Neural cell (in vitro differentiated cells): Measurements from ENCODE around the gene USP20. TPM values are rescaled to one million over a fixed set of nuclear protein-coding genes. Genes with fewer than 3 reads are reported as not detected.

ENCODE experiments used
- H2AFZ ChIP-seq: fragments of 200-600, 300-800 bp; sonication (generic), shearing (Covaris generic); 2 replicates; pipeline ENCODE4 v1.6.0; 2014; ENCODE audit warnings: low read depth, mild to moderate bottlenecking, antibody characterized with exemption, low read length, moderate library complexity
- H3F3A ChIP-seq: fragments of 200-600 bp; shearing (Covaris generic); 2 replicates; pipeline ENCODE4 v1.6.1; 2016; ENCODE audit warnings: mild to moderate bottlenecking, moderate library complexity, mixed read lengths, antibody characterized with exemption, low read length; ENCODE audit not compliant: insufficient read depth, poor library complexity, severe bottlenecking
- H3K27ac ChIP-seq: fragments of 200-600, 300-800 bp; sonication (generic), shearing (Covaris generic); 2 replicates; pipeline ENCODE4 v1.5.1; 2014; ENCODE audit warnings: mild to moderate bottlenecking, low read length, moderate library complexity
- H3K27me3 ChIP-seq: fragments of 300-800, 200-600 bp; sonication (generic), shearing (Covaris generic); 2 replicates; pipeline ENCODE4 v1.6.0; 2014; ENCODE audit warnings: mild to moderate bottlenecking, low read depth, low read length, moderate library complexity; ENCODE audit not compliant: insufficient read depth
- H3K36me3 ChIP-seq: fragments of 300-800, 200-600 bp; sonication (generic), shearing (Covaris generic); 2 replicates; pipeline ENCODE4 v1.5.1; 2014; ENCODE audit warnings: mild to moderate bottlenecking, antibody characterized with exemption, low read length, moderate library complexity; ENCODE audit not compliant: insufficient read depth
- H3K4me2 ChIP-seq: fragments of 300-800, 200-600 bp; sonication (generic), shearing (Covaris generic); 2 replicates; pipeline ENCODE4 v1.6.0; 2014; ENCODE audit warnings: mild to moderate bottlenecking, low read length
- H3K4me3 ChIP-seq: fragments of 300-800, 200-600 bp; sonication (generic), shearing (Covaris generic); 2 replicates; pipeline ENCODE4 v1.5.1; 2014; ENCODE audit warnings: mild to moderate bottlenecking, low read length, moderate library complexity
- H3K79me2 ChIP-seq: fragments of 200-600 bp; shearing (Covaris generic); replicated peaks from 2 replicates; pipeline ENCODE4 v1.6.0; 2014; ENCODE audit warnings: mild to moderate bottlenecking, low read length, moderate library complexity; ENCODE audit not compliant: insufficient read depth
- H3K9ac ChIP-seq: fragments of 300-800, 200-600 bp; sonication (generic), shearing (Covaris generic); 2 replicates; pipeline ENCODE4 v1.6.1; 2016; ENCODE audit warnings: mild to moderate bottlenecking, low read length, mixed read lengths
- H3K9me2 ChIP-seq: fragments of 200-600 bp; shearing (Covaris generic); 2 replicates; pipeline ENCODE4 v1.6.1; 2016; ENCODE audit warnings: mild to moderate bottlenecking, low read length, mixed read lengths; ENCODE audit not compliant: insufficient read depth
- H3K9me3 ChIP-seq: fragments of 200-600, 300-800 bp; sonication (generic), shearing (Covaris generic); 2 replicates; pipeline ENCODE4 v1.6.1; 2016; ENCODE audit warnings: mild to moderate bottlenecking, mixed run types, low read length, moderate library complexity, mixed read lengths
- H4K20me1 ChIP-seq: fragments of 200-600 bp; shearing (Covaris generic); 2 replicates; pipeline ENCODE4 v1.6.1; 2016; ENCODE audit warnings: mild to moderate bottlenecking, mixed run types; ENCODE audit not compliant: insufficient read depth
- CTCF ChIP-seq: fragments of 450-650 bp; IDR thresholded peaks from 2 replicates; pipeline ENCODE4 v1.5.1; 2014; ENCODE audit warnings: antibody characterized with exemption, mild to moderate bottlenecking, moderate library complexity; ENCODE audit not compliant: poor library complexity, severe bottlenecking
- EP300 ChIP-seq: fragments of 450-650 bp; conservative IDR thresholded peaks from 2 replicates; pipeline ENCODE4 v1.6.1; 2014; ENCODE audit warnings: antibody characterized with exemption, mild to moderate bottlenecking, moderate library complexity; ENCODE audit not compliant: poor library complexity, severe bottlenecking
- EZH2 ChIP-seq: fragments of 200-600, 300-800 bp; shearing (Covaris generic), sonication (generic); IDR thresholded peaks from 2 replicates; pipeline ENCODE4 v1.6.1; 2014; ENCODE audit warnings: antibody characterized with exemption, low read length, borderline replicate concordance, mild to moderate bottlenecking; ENCODE audit not compliant: insufficient read depth, poor library complexity, severe bottlenecking
- MXI1 ChIP-seq: fragments of 450-650 bp; conservative IDR thresholded peaks from 2 replicates; pipeline ENCODE4 v1.6.1; 2014; ENCODE audit warnings: antibody characterized with exemption, mild to moderate bottlenecking; ENCODE audit not compliant: poor library complexity, severe bottlenecking
- POLR2AphosphoS5 ChIP-seq: IDR thresholded peaks from 2 replicates; pipeline ENCODE4 v1.6.1; 2012
- RAD21 ChIP-seq: fragments of 450-650 bp; conservative IDR thresholded peaks from 2 replicates; pipeline ENCODE4 v1.6.1; 2014; ENCODE audit warnings: antibody characterized with exemption, mild to moderate bottlenecking, moderate library complexity
- SMC3 ChIP-seq: fragments of 450-650 bp; conservative IDR thresholded peaks from 2 replicates; pipeline ENCODE4 v1.6.1; 2014; ENCODE audit warnings: antibody characterized with exemption, mild to moderate bottlenecking, moderate library complexity; ENCODE audit not compliant: poor library complexity
- TAF1 ChIP-seq: IDR thresholded peaks from 2 replicates; pipeline ENCODE4 v1.6.1; 2012; ENCODE audit warnings: low read depth
- polyA plus RNA-seq: library from polyadenylated mRNA; depleted of rRNA; stranded (reverse); fragments of >200 nt; gene quantifications from 2 replicates; pipeline ENCODE4 v1.2.3, GENCODE V29; 2014
- TF ChIP-seq, protein P1 (sequence below): IDR thresholded peaks from 2 replicates; pipeline ENCODE4 v1.6.1; 2012; ENCODE audit warnings: borderline replicate concordance

USP20 gene
- polyA plus RNA-seq, 1 donor from 2014 or later, result 39.8 TPM

GRCh38 chr9:129816501-129817435 is 18.5 kb upstream of the USP20 start:
- TF ChIP-seq SMC3, result no peak
- no peak for TF ChIP-seq MXI1
- TF ChIP-seq POLR2AphosphoS5, result no peak
- TF ChIP-seq CTCF, result no peak
- no peak for TF ChIP-seq EZH2
- no peak for TF ChIP-seq TAF1
- TF ChIP-seq, protein P1, sequence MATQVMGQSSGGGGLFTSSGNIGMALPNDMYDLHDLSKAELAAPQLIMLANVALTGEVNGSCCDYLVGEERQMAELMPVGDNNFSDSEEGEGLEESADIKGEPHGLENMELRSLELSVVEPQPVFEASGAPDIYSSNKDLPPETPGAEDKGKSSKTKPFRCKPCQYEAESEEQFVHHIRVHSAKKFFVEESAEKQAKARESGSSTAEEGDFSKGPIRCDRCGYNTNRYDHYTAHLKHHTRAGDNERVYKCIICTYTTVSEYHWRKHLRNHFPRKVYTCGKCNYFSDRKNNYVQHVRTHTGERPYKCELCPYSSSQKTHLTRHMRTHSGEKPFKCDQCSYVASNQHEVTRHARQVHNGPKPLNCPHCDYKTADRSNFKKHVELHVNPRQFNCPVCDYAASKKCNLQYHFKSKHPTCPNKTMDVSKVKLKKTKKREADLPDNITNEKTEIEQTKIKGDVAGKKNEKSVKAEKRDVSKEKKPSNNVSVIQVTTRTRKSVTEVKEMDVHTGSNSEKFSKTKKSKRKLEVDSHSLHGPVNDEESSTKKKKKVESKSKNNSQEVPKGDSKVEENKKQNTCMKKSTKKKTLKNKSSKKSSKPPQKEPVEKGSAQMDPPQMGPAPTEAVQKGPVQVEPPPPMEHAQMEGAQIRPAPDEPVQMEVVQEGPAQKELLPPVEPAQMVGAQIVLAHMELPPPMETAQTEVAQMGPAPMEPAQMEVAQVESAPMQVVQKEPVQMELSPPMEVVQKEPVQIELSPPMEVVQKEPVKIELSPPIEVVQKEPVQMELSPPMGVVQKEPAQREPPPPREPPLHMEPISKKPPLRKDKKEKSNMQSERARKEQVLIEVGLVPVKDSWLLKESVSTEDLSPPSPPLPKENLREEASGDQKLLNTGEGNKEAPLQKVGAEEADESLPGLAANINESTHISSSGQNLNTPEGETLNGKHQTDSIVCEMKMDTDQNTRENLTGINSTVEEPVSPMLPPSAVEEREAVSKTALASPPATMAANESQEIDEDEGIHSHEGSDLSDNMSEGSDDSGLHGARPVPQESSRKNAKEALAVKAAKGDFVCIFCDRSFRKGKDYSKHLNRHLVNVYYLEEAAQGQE, result no peak
- no peak for TF ChIP-seq EP300
- TF ChIP-seq RAD21, result no peak
- Histone ChIP-seq H3K4me2 (no peak overlapping the region), H3K36me3 (no peaks in the 10 kb centered on the region), H4K20me1 (no peaks in the 10 kb centered on the region), H3K4me3 (no peak overlapping the region), H3K9me2 (no peaks in the 10 kb centered on the region), H3K79me2 (no peaks in the 10 kb centered on the region), H3K9me3 (no peaks in the 10 kb centered on the region), H3K27me3 (no peaks in the 10 kb centered on the region), H3K27ac (no peak overlapping the region), H2AFZ (no peak overlapping the region), H3F3A (no peaks in the 10 kb centered on the region), H3K9ac (no peak overlapping the region)

GRCh38 chr9:129822898-129823541 is 12.2 kb upstream of the USP20 start:
- peak overlapping the region; percentile 83 for H3K9ac ChIP-seq
- H3K9me3 ChIP-seq, result no peaks in the 10 kb centered on the region
- TF ChIP-seq CTCF (no peak), MXI1 (no peak), RAD21 (no peak), TAF1 (no peak), POLR2AphosphoS5 (no peak), EZH2 (no peak), SMC3 (no peak), EP300 (no peak)
- TF ChIP-seq, protein P1, result no peak
- H2AFZ ChIP-seq, result no peak overlapping the region
- H3K27me3 ChIP-seq, result no peaks in the 10 kb centered on the region
- H3K4me2 ChIP-seq, result peak overlapping the region; percentile 51
- no peaks in the 10 kb centered on the region for H4K20me1 ChIP-seq
- peak overlapping the region; percentile 87 for H3K4me3 ChIP-seq
- no peaks in the 10 kb centered on the region for H3F3A ChIP-seq
- no peaks in the 10 kb centered on the region for H3K36me3 ChIP-seq
- H3K27ac ChIP-seq, result no peak overlapping the region
- no peaks in the 10 kb centered on the region for H3K9me2 ChIP-seq
- peaks cover 9% of the 10 kb centered on the region for H3K79me2 ChIP-seq
